Ectodermal cell (in vitro differentiated cells): ENCODE results near the gene HOXD4.

Experiments
- H3K27ac ChIP-seq: 2 replicates; pipeline ENCODE4 v1.7.0; 2013; ENCODE audit warnings: mild to moderate bottlenecking, low read depth, low read length; ENCODE audit not compliant: insufficient read depth, poor library complexity, severe bottlenecking
- H3K27me3 ChIP-seq: 2 replicates; pipeline ENCODE4 v1.7.0; 2013; ENCODE audit warnings: mild to moderate bottlenecking, low read length; ENCODE audit not compliant: insufficient read depth, control insufficient read depth, poor library complexity, severe bottlenecking
- H3K36me3 ChIP-seq: one replicate; pipeline ENCODE4 v1.7.0; 2013; ENCODE audit warnings: low read length; ENCODE audit not compliant: control insufficient read depth, insufficient read depth
- H3K4me1 ChIP-seq: one replicate; pipeline ENCODE4 v1.7.0; 2013; ENCODE audit warnings: low read length; ENCODE audit not compliant: control insufficient read depth, insufficient read depth
- H3K4me3 ChIP-seq: 2 replicates; pipeline ENCODE4 v1.7.0; 2013; ENCODE audit warnings: low read depth, low read length, control low read depth; ENCODE audit not compliant: insufficient read depth
- H3K9me3 ChIP-seq: 2 replicates; pipeline ENCODE4 v1.7.0; 2013; ENCODE audit warnings: mild to moderate bottlenecking, low read length, moderate library complexity; ENCODE audit not compliant: control insufficient read depth
- WGBS, 2 experiments: methylation state at CpG; one replicate each; pipeline ENCODE4 v1.1.7; 2013; ENCODE audit warnings: missing lambda C conversion rate in 2 of 2; 5-methylcytosine and 5-hydroxymethylcytosine counted together

HOXD4 gene

DNA sequence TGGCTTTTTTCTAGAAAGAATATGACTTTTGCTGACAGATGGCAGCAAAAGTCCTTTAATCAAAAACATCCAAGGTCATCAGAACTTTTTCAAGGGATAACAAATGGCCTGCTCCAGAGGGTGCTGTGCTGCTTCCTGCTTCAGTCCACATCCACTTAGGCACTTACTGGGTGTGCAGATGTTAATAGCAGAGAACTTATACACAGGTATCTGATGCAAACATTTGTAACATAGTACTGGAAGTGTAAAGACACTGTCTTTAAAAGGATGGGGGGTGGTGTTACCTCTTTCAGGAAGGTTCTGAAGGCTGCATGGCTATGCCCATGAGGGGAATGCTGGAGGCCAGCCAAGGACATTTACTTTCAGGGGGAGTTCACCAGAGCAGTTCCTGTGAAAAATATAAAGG, 16.3 kb upstream of the HOXD4 start:
- Histone ChIP-seq H3K36me3 (no peaks in the 10 kb centered on the region), H3K27ac (no peak overlapping the region), H3K4me1 (peaks cover 4% of the 10 kb centered on the region), H3K9me3 (no peaks in the 10 kb centered on the region), H3K27me3 (peaks cover 100% of the 10 kb centered on the region), H3K4me3 (no peak overlapping the region)

DNA sequence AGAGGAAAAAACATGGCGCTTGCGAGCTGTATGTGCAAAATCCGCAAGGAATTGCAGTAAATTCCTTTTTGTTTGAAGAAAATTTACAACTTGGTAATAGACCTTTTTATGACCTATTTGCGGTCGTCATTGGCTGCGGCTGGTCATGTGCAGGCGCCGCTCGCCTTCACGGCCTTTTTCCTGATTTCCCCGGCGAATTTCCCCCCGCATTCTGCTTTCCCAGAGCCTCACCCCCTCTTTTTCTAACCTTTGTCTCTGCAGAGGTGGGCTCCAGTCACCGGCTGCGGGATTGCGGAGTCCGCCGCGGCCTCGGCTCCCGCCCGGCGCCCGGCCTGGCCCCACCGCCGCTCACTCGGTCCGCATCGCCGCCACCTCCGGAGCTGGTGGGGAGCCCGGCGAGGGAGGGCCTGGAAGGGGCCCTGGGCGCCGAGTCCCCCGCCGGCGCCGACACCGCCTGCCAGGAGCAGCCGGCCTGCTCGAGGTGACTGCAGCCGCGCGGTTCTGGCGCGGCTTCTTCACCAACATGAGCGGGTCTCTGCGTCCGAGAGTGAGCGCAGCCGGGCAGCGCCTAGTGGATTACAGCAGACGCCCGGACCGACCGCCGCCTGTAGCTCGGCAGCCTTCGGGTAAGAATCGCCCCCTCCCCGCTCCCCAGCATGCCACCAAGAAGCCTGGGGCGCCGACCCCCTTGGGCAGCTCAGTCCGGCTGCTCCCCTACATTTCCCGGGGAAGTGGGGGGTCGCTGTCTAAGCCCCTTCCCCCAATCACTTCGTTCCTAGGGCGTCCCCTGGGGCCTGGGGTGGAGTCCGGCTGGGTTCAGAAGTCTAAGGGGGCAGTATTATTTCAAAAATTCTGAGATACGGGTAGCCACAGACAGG, 14.7 kb upstream of the HOXD4 start:
- 1% methylated on average over 71 of the region's 71 CpGs for WGBS, 2 experiments
- Histone ChIP-seq H3K27me3 (peaks cover 100% of the 10 kb centered on the region), H3K27ac (no peak overlapping the region), H3K4me3 (peak overlapping the region; percentile 11), H3K4me1 (no peaks in the 10 kb centered on the region), H3K9me3 (no peaks in the 10 kb centered on the region), H3K36me3 (no peaks in the 10 kb centered on the region)

DNA sequence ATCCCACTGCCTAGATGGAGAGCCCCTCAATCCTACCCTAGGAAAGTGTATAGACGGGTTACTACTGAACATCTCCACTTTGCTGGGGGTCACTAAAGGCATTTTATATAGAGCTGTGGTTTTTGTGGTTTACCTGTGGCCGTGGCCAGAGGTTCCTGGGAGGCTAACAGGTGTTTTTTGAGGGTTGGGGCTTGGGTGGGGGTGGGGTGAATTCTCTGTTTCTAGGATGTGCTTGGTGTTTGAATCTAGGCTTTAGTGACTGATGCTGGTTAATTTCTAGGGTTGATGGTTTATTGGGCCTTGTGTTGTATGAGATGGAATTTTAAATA, 14.1 kb upstream of the HOXD4 start:
- 2 to 10% methylated on average over 2 of the region's 2 CpGs for WGBS, 2 experiments
- peaks cover 100% of the 10 kb centered on the region for H3K27me3 ChIP-seq
- H3K9me3 ChIP-seq = no peaks in the 10 kb centered on the region
- H3K4me1 ChIP-seq = no peaks in the 10 kb centered on the region
- no peak overlapping the region for H3K4me3 ChIP-seq
- no peak overlapping the region for H3K27ac ChIP-seq
- no peaks in the 10 kb centered on the region for H3K36me3 ChIP-seq

GRCh38 chr2:176137906-176138305, 13.4 kb upstream of the HOXD4 start:
- no peaks in the 10 kb centered on the region for H3K36me3 ChIP-seq
- H3K27me3 ChIP-seq = peaks cover 100% of the 10 kb centered on the region
- whole genome bisulfite sequencing, 2 experiments = 70% methylated on average over 8 of the region's 8 CpGs
- no peaks in the 10 kb centered on the region for H3K4me1 ChIP-seq
- H3K9me3 ChIP-seq = no peaks in the 10 kb centered on the region
- H3K4me3 ChIP-seq = no peak overlapping the region
- no peak overlapping the region for H3K27ac ChIP-seq

GRCh38 chr2:176138526-176138922, 12.8 kb upstream of the HOXD4 start:
- H3K9me3 ChIP-seq = no peaks in the 10 kb centered on the region
- H3K36me3 ChIP-seq = no peaks in the 10 kb centered on the region
- no peaks in the 10 kb centered on the region for H3K4me1 ChIP-seq
- H3K27me3 ChIP-seq = peaks cover 100% of the 10 kb centered on the region
- no peak overlapping the region for H3K4me3 ChIP-seq
- 60% methylated on average over 14 of the region's 14 CpGs for WGBS, 2 experiments
- no peak overlapping the region for H3K27ac ChIP-seq

- Histone ChIP-seq H3K27ac (no peak overlapping the region), H3K4me1 (no peaks in the 10 kb centered on the region)
Measured at GRCh38 chr2:176138923-176139660, 12.3 kb upstream of the HOXD4 start.

GRCh38 chr2:176139661-176140512, 11.5 kb upstream of the HOXD4 start:
- Histone ChIP-seq H3K27me3 (peaks cover 100% of the 10 kb centered on the region), H3K9me3 (no peaks in the 10 kb centered on the region), H3K36me3 (no peaks in the 10 kb centered on the region), H3K27ac (no peak overlapping the region), H3K4me3 (no peak overlapping the region), H3K4me1 (no peaks in the 10 kb centered on the region)
- 52 to 68% methylated on average over 37 to 39 of the region's 41 CpGs for WGBS, 2 experiments

More at GRCh38 chr2:176138923-176139660, 12.3 kb upstream of the HOXD4 start:
- no peaks in the 10 kb centered on the region for H3K9me3 ChIP-seq
- H3K4me3 ChIP-seq = no peak overlapping the region
- WGBS, 2 experiments = 72% methylated on average over 28 of the region's 28 CpGs
- H3K27me3 ChIP-seq = peaks cover 100% of the 10 kb centered on the region
- H3K36me3 ChIP-seq = no peaks in the 10 kb centered on the region

DNA sequence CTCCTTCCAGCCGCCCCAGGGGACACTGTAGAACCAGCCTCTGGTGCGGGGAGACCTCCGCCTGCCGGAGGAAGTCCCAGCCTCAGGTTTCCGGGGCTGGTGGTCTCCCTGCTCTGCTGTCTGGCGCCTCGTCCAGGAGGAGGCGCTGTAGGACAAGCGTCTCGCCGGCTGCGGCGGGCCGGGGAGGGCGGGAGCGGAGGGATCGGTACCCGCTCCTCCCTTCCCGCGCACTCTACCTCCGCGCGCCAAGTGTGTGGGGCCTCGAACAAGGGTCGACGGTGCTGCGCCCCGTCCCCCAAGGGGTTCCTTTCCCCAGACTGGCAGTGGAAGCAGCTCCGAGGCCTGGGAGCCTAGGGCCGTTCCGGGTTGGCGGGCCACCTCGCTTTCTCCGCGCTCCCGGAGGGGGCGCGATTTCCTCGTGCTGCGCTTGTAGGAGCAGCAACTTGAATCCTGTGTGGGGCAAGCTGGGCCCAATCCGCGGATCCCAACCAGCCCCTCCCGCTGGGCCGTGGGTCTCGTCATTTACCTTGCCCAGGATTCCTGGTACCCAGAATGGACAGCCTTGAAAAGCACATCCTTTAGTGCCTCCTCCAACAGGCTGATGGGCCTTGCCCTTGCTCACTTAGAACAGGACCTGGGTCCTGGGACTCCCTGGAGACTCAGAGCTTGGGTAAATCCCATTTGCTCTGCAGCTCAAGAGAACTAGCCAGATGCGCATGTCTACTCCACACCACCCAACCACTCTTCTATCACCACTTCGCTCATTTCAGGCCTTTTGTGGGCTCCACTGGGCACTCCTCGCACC, 10.6 kb upstream of the HOXD4 start:
- peaks cover 100% of the 10 kb centered on the region for H3K27me3 ChIP-seq
- peak overlapping the region; percentile 32 for H3K4me3 ChIP-seq
- H3K4me1 ChIP-seq = no peaks in the 10 kb centered on the region
- no peaks in the 10 kb centered on the region for H3K9me3 ChIP-seq
- no peak overlapping the region for H3K27ac ChIP-seq
- no peaks in the 10 kb centered on the region for H3K36me3 ChIP-seq
- WGBS, 2 experiments = 6 to 7% methylated on average over 48 of the region's 48 CpGs

- H3K9me3 ChIP-seq = no peaks in the 10 kb centered on the region
- H3K36me3 ChIP-seq = no peaks in the 10 kb centered on the region
- WGBS, 2 experiments = 60 to 77% methylated on average over 1 to 2 of the region's 2 CpGs
- no peak overlapping the region for H3K4me3 ChIP-seq
- no peak overlapping the region for H3K27ac ChIP-seq
- H3K27me3 ChIP-seq = peaks cover 100% of the 10 kb centered on the region
- no peaks in the 10 kb centered on the region for H3K4me1 ChIP-seq
Measured at GRCh38 chr2:176142281-176142680, 9.1 kb upstream of the HOXD4 start.
